Keratinocyte (primary cell): ENCODE data around the gene SARS1.

Experiments
- CTCF ChIP-seq, 3 experiments: IDR thresholded peaks in 1 of 3; conservative IDR thresholded peaks in 1 of 3; optimal IDR thresholded peaks in 1 of 3; 2 replicates in 2 of 3; 3 replicates in 1 of 3; pipeline versions ENCODE3 to v1.5.1; 2011; ENCODE audit warnings: low read length in 3 of 3, mild to moderate bottlenecking in 3 of 3, moderate library complexity in 2 of 3, control low read depth in 1 of 3, inconsistent platforms in 1 of 3; ENCODE audit not compliant: insufficient read depth in 2 of 3; ENCODE audit errors: extremely low read depth in 1 of 3
- EZH2 ChIP-seq: IDR thresholded peaks from one replicate; pipeline ENCODE4 v1.6.1; 2012; ENCODE audit warnings: inconsistent platforms, mild to moderate bottlenecking, low read length, moderate library complexity

- TF ChIP-seq CTCF (optimal IDR thresholded peaks at IDR 0.05 in 1 of 3, IDR thresholded peaks at IDR 0.05 in 1 of 3, conservative IDR thresholded peaks at IDR 0.05 in 1 of 3; ENCODE audit: extremely low read depth in 1 of 3, insufficient read depth in 2 of 3, low read length in 3 of 3) (no peak), EZH2 (no peak)
These were observed 28.7 kb downstream of the SARS1 start for GRCh38 chr1:109242387-109242786.
